Right atrium auricular region (tissue), 2 donors: Measurements from ENCODE around the gene MECP2. TPM values are rescaled to one million over a fixed set of nuclear protein-coding genes. Genes with fewer than 3 reads are reported as not detected.

ENCODE experiments used
- DNase-seq: peaks from one replicate; pipeline ENCODE4 v3.0.0-alpha.2; 2019; ENCODE audit warnings: low spot score
- H3K27ac ChIP-seq, 2 donors: fragments of 200-600 bp; sonication (generic); 1 replicate in 1 of 2; 2 replicates in 1 of 2; pipeline ENCODE4 v1.5.1; 2016 to 2019
- H3K27me3 ChIP-seq, 2 donors: fragments of 200-600 bp; sonication (generic); one replicate each; pipeline versions ENCODE4 v1.5.1 to v1.6.0; 2017 to 2019
- H3K36me3 ChIP-seq: fragments of 200-600 bp; sonication (generic); one replicate; pipeline ENCODE4 v1.5.1; 2016
- H3K4me1 ChIP-seq, 2 donors: fragments of 200-600 bp; sonication (generic); one replicate each; pipeline versions ENCODE4 v1.5.1 to v1.6.0; 2017 to 2019
- H3K4me3 ChIP-seq, 2 donors: fragments of 200-600 bp; sonication (generic); 1 replicate in 1 of 2; 2 replicates in 1 of 2; pipeline ENCODE4 v1.5.1; 2017 to 2019; ENCODE audit warnings: mild to moderate bottlenecking in 1 of 2, moderate library complexity in 1 of 2
- H3K9me3 ChIP-seq, 2 donors: fragments of 200-600 bp; sonication (generic); one replicate each; pipeline ENCODE4 v1.5.1; 2019
- total RNA-seq, 2 donors: library from RNA; depleted of rRNA; stranded (reverse); fragments of >200 nt; gene quantifications; one replicate each; pipeline ENCODE4 v1.1.0, GENCODE V29; 2016
- TF ChIP-seq, protein P1 (sequence below), 2 donors: fragments of 200-600 bp; sonication (generic); IDR thresholded peaks; one replicate each; pipeline ENCODE4 v1.5.1; 2019; ENCODE audit warnings: antibody characterized with exemption in 2 of 2

Gene MECP2
- total RNA-seq, 2 donors from 2014 or later = 52.7 to 69.1 TPM

DNA sequence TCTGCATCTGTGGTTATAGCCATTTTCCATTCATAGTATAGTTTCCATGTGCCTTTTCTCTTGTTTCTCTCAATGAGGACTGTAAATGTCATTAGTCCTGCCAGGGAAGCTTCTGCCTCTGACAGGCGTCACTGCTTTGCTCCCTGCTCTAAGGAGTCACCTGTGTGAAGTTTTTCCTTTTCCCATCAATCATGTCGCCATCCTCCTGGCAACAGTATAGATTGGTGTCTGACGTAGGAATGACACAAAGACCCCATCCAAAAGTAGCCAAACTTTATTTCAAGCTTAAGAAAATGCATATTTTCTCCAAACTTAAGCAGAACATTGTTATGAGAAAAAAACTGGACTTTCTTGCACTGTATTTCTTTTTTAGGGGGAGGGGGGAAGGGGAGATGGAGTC is 23.1 kb upstream of the MECP2 start:
- no peaks in the 10 kb centered on the region for H3K27me3 ChIP-seq
- TF ChIP-seq, protein P1, sequence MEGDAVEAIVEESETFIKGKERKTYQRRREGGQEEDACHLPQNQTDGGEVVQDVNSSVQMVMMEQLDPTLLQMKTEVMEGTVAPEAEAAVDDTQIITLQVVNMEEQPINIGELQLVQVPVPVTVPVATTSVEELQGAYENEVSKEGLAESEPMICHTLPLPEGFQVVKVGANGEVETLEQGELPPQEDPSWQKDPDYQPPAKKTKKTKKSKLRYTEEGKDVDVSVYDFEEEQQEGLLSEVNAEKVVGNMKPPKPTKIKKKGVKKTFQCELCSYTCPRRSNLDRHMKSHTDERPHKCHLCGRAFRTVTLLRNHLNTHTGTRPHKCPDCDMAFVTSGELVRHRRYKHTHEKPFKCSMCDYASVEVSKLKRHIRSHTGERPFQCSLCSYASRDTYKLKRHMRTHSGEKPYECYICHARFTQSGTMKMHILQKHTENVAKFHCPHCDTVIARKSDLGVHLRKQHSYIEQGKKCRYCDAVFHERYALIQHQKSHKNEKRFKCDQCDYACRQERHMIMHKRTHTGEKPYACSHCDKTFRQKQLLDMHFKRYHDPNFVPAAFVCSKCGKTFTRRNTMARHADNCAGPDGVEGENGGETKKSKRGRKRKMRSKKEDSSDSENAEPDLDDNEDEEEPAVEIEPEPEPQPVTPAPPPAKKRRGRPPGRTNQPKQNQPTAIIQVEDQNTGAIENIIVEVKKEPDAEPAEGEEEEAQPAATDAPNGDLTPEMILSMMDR (IDR thresholded peaks at IDR 0.05) = no peak
- H3K36me3 ChIP-seq = no peaks in the 10 kb centered on the region
- peaks cover 0 to 16% of the 10 kb centered on the region in 2 donors for H3K9me3 ChIP-seq
- H3K27ac ChIP-seq = no peak overlapping the region
- no peaks in the 10 kb centered on the region for H3K4me1 ChIP-seq
- H3K4me3 ChIP-seq = no peak overlapping the region
- DNase-seq = no peak

DNA sequence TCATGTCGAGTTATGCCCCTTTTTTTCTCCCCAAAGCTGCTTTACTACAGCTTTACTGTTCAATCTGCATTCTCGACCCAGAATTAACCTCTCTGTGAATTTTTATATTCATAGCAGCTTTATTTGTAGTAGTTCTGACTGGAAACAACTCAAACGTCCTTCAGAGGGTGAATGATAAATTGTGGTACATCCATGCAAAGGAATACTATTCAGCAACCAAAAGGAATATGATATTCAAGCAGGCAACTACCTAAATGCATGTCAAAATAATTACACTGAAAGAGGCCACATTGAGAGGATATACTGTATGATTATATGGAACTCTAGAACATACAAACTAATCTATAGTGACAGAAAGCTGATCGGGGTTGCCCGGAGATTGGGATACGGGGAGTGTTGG is 20.0 kb upstream of the MECP2 start:
- Histone ChIP-seq H3K27ac (no peak overlapping the region), H3K27me3 (no peaks in the 10 kb centered on the region), H3K4me1 (no peaks in the 10 kb centered on the region), H3K9me3 (peaks cover 0 to 16% of the 10 kb centered on the region in 2 donors), H3K4me3 (no peak overlapping the region), H3K36me3 (no peaks in the 10 kb centered on the region)
- TF ChIP-seq, protein P1 (IDR thresholded peaks at IDR 0.05) = no peak
- no peak for DNase-seq

- Histone ChIP-seq H3K4me1 (no peaks in the 10 kb centered on the region), H3K4me3 (no peak overlapping the region), H3K27ac (no peak overlapping the region), H3K36me3 (no peaks in the 10 kb centered on the region), H3K9me3 (peaks cover 0 to 16% of the 10 kb centered on the region in 2 donors), H3K27me3 (no peaks in the 10 kb centered on the region)
- no peak for DNase-seq
- TF ChIP-seq, protein P1 (IDR thresholded peaks at IDR 0.05) = no peak
These were observed 19.1 kb upstream of the MECP2 start for GRCh38 chrX:154116426-154117211.

GRCh38 chrX:154115750-154116149 is 18.2 kb upstream of the MECP2 start:
- Histone ChIP-seq H3K27me3 (no peaks in the 10 kb centered on the region), H3K27ac (no peak overlapping the region), H3K4me1 (no peaks in the 10 kb centered on the region), H3K9me3 (peaks cover 0 to 16% of the 10 kb centered on the region in 2 donors), H3K4me3 (no peak overlapping the region), H3K36me3 (no peaks in the 10 kb centered on the region)
- TF ChIP-seq, protein P1 (IDR thresholded peaks at IDR 0.05) = no peak
- no peak for DNase-seq

GRCh38 chrX:154115071-154115470 is 17.6 kb upstream of the MECP2 start:
- Histone ChIP-seq H3K27ac (no peak overlapping the region), H3K4me3 (no peak overlapping the region), H3K27me3 (no peaks in the 10 kb centered on the region), H3K9me3 (peaks cover 0 to 9% of the 10 kb centered on the region in 2 donors), H3K4me1 (no peaks in the 10 kb centered on the region), H3K36me3 (no peaks in the 10 kb centered on the region)
- TF ChIP-seq, protein P1 (IDR thresholded peaks at IDR 0.05) = no peak
- no peak for DNase-seq

- Histone ChIP-seq H3K4me1 (no peaks in the 10 kb centered on the region), H3K27ac (no peak overlapping the region), H3K4me3 (no peak overlapping the region), H3K9me3 (peaks cover 0 to 8% of the 10 kb centered on the region in 2 donors), H3K36me3 (no peaks in the 10 kb centered on the region), H3K27me3 (no peaks in the 10 kb centered on the region)
- no peak for DNase-seq
- TF ChIP-seq, protein P1 (IDR thresholded peaks at IDR 0.05) = no peak
These were observed 17.1 kb upstream of the MECP2 start for GRCh38 chrX:154114652-154115051.
